ENCODE data around the gene MKLN1.
"Not testable (repeated sequence)": the region's sequence is repeated elsewhere in the genome, so short reads cannot be mapped to it uniquely, and the experiment has no call there.

MKLN1 gene

DNA sequence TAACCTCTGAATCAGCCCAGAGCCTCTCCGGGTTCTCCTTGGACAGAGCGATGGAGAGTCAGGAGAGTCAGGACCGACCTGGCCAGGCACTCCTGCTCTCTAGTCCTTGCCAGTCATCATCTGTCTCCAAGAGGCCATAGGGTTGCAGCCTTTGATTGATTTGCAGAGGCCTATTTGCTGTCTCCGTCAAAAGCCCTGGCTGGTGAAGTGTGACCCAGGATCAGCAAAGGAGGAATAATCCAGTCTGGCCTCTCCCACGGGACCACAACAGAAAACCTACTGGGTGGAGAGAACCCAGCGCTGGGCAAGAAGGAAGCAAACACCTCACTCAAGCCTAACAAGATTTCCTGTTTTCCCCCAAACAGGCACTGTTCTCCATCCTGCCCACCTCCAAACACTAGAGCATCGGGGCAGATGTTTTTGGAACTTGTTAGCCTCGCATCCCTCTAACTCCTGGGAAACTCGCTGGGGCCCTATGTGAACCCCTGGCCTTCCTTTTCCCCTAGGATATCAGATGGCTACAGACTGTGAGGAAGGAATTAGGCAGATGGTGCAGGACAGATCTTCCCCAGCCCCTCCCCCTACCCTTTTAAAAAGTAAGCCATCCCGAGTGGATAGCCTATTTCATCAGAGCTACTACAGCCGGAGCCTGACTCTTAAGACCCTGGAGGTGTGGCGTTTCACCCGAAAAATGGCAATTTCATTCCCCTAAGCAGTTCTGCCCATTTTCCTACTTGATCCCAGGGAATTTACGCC lies 174.4 kb downstream of the MKLN1 start:
- no peak for DNase-seq (ENCODE audit: low read depth)

DNA sequence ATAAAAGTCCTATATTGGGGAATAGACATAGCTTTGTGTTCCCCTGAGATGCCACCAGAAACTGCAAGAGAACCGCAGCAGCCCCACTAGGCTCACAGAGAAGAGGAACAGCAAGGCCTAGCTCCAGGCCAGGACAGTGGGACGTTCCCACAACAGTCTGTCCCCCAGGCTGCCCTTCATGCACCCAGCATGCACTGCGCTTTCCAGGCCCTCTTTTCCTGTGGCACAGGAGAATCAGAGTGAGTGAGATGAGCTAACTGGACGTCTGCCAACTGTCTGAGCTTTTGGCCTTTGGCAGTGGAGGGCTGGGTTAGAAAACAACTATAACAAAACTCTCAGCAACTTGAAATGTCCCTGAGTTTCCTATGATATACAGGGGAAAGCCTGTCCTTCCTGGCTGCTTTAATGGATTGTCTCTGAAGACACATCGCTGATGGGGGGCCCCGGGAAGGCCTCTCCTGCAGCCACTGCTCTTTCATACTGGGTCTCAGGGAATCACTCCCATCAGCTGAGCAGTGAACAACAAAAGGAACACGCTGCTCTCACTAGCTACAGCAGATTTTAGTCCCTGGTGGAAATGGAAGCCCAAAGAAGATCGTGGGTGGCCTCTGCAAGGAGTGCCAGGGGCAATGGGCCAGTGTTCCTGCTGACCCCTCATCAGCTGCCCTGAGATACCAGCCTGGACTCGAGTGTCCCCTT lies 175.3 kb downstream of the MKLN1 start:
- DNase-seq (ENCODE audit: low read depth), result no peak

- no peak for DNase-seq (ENCODE audit: low read depth)
Measured at GRCh38 chr7:131503639-131504038, 176.0 kb downstream of the MKLN1 start.

GRCh38 chr7:131504157-131504899 lies 176.7 kb downstream of the MKLN1 start:
- no peak for DNase-seq (ENCODE audit: low read depth)

GRCh38 chr7:131505037-131505620 lies 177.5 kb downstream of the MKLN1 start:
- not testable (repeated sequence) for DNase-seq (ENCODE audit: low read depth)

GRCh38 chr7:131505636-131506557 lies 178.2 kb downstream of the MKLN1 start:
- no peak for DNase-seq (ENCODE audit: low read depth)

DNA sequence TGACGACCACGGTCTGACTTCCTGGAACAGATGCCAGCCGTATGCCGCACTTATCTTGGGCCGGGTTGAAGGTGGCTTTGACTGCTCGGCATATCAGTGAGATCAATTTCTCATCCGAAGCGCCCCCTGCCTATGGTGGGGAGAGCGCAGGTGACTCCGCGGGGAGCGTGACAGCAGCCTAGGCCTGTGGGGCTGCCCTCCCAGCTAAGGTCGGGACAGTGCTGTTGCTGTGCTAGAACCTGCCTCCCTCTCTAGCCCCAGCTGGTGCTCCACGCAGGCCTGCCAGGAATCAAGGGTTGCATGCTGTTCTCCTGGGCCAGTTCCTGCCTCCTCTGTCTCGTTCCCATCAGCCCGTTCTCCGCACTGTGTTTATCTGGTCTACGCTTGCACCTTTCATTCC lies 178.9 kb downstream of the MKLN1 start:
- DNase-seq (ENCODE audit: low read depth), result no peak

GRCh38 chr7:131507592-131508331 lies 180.1 kb downstream of the MKLN1 start:
- peak; percentile 59 for DNase-seq (ENCODE audit: low read depth)

GRCh38 chr7:131508754-131509486 lies 181.2 kb downstream of the MKLN1 start:
- DNase-seq (ENCODE audit: low read depth), result no peak

DNA sequence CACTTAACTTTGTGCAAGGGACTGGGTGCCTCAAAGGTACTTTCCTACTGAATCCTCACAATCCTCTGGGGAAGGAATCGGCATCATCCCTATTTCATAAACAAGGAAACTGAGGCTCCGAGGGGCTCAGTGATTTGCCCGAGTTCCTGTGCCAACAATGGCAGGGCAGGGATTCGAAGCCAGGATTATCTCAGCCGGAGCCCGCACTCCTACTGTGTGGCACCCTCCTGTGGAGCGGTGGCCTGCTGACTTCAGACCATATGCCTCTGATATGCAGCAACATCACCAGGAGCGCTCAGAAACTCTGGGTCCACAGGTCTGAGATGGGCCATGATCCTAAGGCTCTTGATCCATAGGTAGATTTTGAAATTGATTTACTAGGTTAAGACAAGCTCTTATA lies 182.1 kb downstream of the MKLN1 start:
- no peak for DNase-seq (ENCODE audit: low read depth)

- no peak for DNase-seq (ENCODE audit: low read depth)
Measured at GRCh38 chr7:131511071-131511470, 183.4 kb downstream of the MKLN1 start.

DNA sequence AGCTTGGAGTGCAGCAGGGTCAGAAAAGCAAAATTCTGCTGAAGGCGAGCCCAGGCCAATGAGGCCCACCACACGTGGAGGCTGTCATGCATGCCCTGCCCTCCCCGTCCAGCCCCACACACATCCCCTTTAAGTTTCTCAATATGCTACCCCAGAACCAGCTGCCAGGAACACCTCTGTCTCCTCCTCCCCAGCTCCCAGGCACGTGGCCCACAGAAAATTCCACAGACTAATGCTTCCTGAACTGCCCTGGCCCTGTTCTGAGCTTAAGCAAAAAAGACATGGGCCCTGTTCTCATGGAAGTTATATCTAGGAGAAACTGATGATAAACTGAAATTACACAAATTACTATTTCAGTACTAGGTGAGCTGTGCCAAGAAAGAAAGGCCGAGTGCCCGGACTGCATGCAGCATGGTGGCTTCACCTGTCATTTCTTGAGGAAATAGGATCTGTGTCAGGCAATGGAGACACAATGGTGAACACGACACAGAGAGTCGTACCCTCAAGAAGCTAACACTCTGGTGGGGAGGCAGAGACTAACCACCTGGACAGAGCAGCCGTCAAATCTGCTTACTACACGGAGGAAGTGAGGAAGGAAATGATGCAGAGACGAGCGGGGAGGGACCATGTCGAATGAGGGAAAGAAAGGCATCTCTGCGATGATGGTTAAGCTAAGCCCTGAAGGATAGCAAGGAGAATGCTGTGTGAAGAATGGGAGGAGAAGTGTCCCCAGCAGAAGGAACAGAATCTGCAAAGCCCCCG lies 184.3 kb downstream of the MKLN1 start:
- DNase-seq (ENCODE audit: low read depth), result no peak

DNA sequence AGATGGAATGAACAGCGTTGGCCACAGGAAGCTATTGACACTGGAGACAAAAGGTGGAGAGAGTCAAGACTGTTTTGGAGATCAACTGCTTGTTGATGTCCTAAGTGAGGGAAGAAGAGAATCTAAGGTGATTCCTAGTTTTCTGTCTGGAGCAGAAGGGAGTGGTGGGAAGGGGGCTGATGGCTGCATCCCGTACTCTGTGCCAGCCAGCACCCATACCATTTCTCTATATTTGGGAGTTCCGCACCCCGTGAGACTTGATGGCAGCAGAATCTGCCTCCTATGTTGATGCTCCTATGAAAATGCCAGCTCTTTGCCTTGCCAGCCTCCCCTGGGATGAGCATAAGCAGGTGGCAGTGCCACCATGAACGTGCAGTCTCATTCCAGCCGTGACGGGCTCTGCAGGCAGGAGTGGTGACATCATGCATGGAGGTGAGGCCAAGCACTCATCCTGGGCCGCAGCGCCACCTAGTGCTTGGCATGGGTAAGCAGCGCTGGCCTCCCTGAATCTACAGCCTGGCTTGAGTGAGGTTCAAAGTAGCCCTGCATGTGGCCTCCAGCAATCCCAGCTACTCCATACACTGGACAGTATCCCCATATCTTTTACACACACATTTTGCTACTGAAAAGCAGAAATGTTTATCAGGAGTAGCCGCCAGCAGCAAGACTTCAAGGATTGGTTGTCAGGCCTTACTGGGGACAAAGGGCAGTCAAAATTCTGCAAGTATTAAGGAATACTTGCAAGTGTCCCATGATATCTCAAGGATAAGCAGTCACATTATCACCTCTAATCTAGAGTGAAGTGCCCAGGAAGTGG lies 185.8 kb downstream of the MKLN1 start:
- DNase-seq (ENCODE audit: low read depth), result peak; percentile 53

DNA sequence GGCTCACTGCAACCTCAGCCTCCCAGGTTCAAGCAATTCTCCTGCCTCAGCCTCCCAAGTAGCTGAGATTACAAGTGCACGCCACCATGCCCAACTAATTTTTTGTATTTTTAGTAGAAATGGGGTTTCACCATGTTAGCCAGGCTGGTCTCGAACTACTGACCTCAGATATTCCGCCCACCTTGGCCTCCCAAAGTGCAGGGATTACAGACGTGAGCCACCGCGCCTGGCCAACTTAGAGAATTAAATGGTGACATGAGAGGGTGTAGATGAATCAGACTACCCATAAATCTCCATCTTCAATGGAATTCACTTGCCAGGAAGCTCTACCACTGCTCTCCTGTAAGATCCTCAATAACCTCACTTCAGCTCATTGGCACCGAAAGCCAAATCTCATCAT lies 187.8 kb downstream of the MKLN1 start:
- DNase-seq (ENCODE audit: low read depth), result not testable (repeated sequence)

GRCh38 chr7:131517218-131517923 lies 189.7 kb downstream of the MKLN1 start:
- DNase-seq (ENCODE audit: low read depth), result no peak

GRCh38 chr7:131518626-131519025 lies 190.9 kb downstream of the MKLN1 start:
- no peak for DNase-seq (ENCODE audit: low read depth)

DNA sequence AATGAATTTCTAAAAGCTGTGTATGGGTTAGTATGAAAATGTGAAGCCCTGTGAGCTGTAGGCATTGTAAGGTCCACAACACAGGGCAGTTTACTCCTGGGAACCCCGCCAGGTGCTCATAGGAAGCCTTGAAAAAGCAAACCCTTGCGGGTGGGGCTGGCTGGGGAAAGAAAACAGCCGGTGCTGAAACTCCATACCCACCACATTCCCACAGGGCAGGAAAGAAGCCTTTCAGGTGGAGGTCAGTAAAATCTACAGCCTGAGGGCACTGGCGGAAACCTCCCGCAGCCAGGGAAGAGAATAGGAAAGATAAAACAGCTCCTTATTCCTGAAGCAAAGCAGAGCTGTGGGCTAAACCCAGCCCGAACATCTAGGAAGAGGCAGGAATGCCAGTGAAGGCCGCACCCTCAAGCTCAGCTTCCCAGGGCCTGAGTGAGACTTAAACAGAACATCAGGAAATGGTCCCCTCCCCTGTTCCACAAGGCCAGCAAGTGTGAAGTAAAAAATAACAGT lies 194.0 kb downstream of the MKLN1 start:
- no peak for DNase-seq (ENCODE audit: low read depth)

Data from activated T-helper 1 cell treated with Interleukin-2 at 50 U/mL for 16 hours (primary cell).